GM12878 (cell line): Measurements from ENCODE around the gene LCOR. TPM values are rescaled to one million over a fixed set of nuclear protein-coding genes. Genes with fewer than 3 reads are reported as not detected.

Experiments
- BCL11A ChIP-seq: IDR thresholded peaks from 2 replicates; pipeline ENCODE4 v1.6.1; 2011; ENCODE audit warnings: low read depth, low read length
- DPF2 ChIP-seq: fragments of 450-650 bp; IDR thresholded peaks from 2 replicates; pipeline ENCODE4 v1.6.1; 2017; ENCODE audit warnings: mild to moderate bottlenecking
- FOXM1 ChIP-seq: IDR thresholded peaks from 2 replicates; pipeline ENCODE4 v1.6.1; 2012; ENCODE audit warnings: low read depth, mild to moderate bottlenecking, inconsistent platforms, low read length, moderate library complexity
- GABPA ChIP-seq: IDR thresholded peaks from 2 replicates; pipeline ENCODE4 v1.6.1; 2014; ENCODE audit warnings: antibody characterized with exemption, low read depth, mild to moderate bottlenecking, inconsistent platforms
- GATAD2B ChIP-seq: fragments of 450-650 bp; conservative IDR thresholded peaks from 2 replicates; pipeline ENCODE4 v1.6.1; 2017; ENCODE audit warnings: low read depth, mild to moderate bottlenecking, moderate library complexity
- HDAC6 ChIP-seq: fragments of 200-600 bp; sonication (generic); IDR thresholded peaks from one replicate; pipeline ENCODE4 v1.8.0; 2017; ENCODE audit warnings: antibody characterized with exemption; ENCODE audit not compliant: unreplicated experiment
- HDGF ChIP-seq: fragments of 450-650 bp; IDR thresholded peaks from 2 replicates; pipeline ENCODE4 v1.6.1; 2016; ENCODE audit warnings: antibody characterized with exemption
- IKZF2 ChIP-seq, 2 experiments: fragments of 450-650 bp; IDR thresholded peaks; 2 replicates each; pipeline ENCODE4 v1.6.1; 2017; ENCODE audit warnings: mild to moderate bottlenecking in 2 of 2, moderate library complexity in 2 of 2
- JUND ChIP-seq: IDR thresholded peaks from 2 replicates; pipeline ENCODE4 v1.6.1; 2012; ENCODE audit warnings: low read depth, mild to moderate bottlenecking, low read length, improper control_type of control experiment, moderate library complexity
- LARP7 ChIP-seq: fragments of 450-650 bp; IDR thresholded peaks from 2 replicates; pipeline ENCODE4 v1.6.1; 2017; ENCODE audit warnings: mild to moderate bottlenecking
- MYB ChIP-seq: fragments of 150-350 bp; IDR thresholded peaks from 2 replicates; pipeline ENCODE4 v1.6.1; 2014; ENCODE audit warnings: mild to moderate bottlenecking, low read depth, low read length, borderline replicate concordance
- NFYB ChIP-seq: IDR thresholded peaks from 2 replicates; pipeline ENCODE4 v1.6.1; 2011; ENCODE audit warnings: low read depth, mild to moderate bottlenecking, low read length, improper control_type of control experiment, moderate library complexity; ENCODE audit not compliant: insufficient read depth
- NR2C1 ChIP-seq: fragments of 450-650 bp; IDR thresholded peaks from 2 replicates; pipeline ENCODE4 v1.6.1; 2017; ENCODE audit warnings: antibody characterized with exemption, mild to moderate bottlenecking, moderate library complexity
- NR2F1 ChIP-seq: fragments of 450-650 bp; conservative IDR thresholded peaks from 2 replicates; pipeline ENCODE4 v1.6.1; 2017; ENCODE audit warnings: mild to moderate bottlenecking
- PAX8 ChIP-seq: fragments of 450-650 bp; IDR thresholded peaks from 2 replicates; pipeline ENCODE4 v1.6.1; 2017; ENCODE audit warnings: mild to moderate bottlenecking, moderate library complexity
- POLR2A ChIP-seq: IDR thresholded peaks from 2 replicates; pipeline ENCODE4 v1.6.1; 2011; ENCODE audit warnings: low read depth, mild to moderate bottlenecking, low read length
- RBBP5 ChIP-seq: fragments of 200-600 bp; sonication (generic); conservative IDR thresholded peaks from 2 replicates; pipeline ENCODE4 v1.6.1; 2016
- SMAD5 ChIP-seq: IDR thresholded peaks from 2 replicates; pipeline ENCODE4 v1.6.1; 2016; ENCODE audit warnings: antibody characterized with exemption, low read depth
- SPI1 ChIP-seq: IDR thresholded peaks from 2 replicates; pipeline ENCODE4 v1.6.1; 2011; ENCODE audit warnings: low read depth, mild to moderate bottlenecking, low read length, moderate library complexity, borderline replicate concordance; ENCODE audit not compliant: insufficient read depth
- STAT1 ChIP-seq: fragments of 450-650 bp; conservative IDR thresholded peaks from 2 replicates; pipeline ENCODE4 v1.6.1; 2014; ENCODE audit warnings: antibody characterized with exemption, mild to moderate bottlenecking
- TBL1XR1 ChIP-seq: IDR thresholded peaks from 2 replicates; pipeline ENCODE4 v1.6.1; 2012; ENCODE audit warnings: low read depth, low read length, improper control_type of control experiment
- TCF3 ChIP-seq: IDR thresholded peaks from 2 replicates; pipeline ENCODE4 v1.6.1; 2012; ENCODE audit warnings: low read depth, mild to moderate bottlenecking, low read length, borderline replicate concordance; ENCODE audit not compliant: insufficient read depth
- TCF7 ChIP-seq: IDR thresholded peaks from 2 replicates; pipeline ENCODE4 v1.6.1; 2014; ENCODE audit warnings: antibody characterized with exemption, borderline replicate concordance
- ZNF274 ChIP-seq: IDR thresholded peaks from one replicate; pipeline ENCODE4 v1.8.0; 2011; ENCODE audit not compliant: insufficient read length, insufficient read depth
- ZSCAN29 ChIP-seq: fragments of 450-650 bp; IDR thresholded peaks from 2 replicates; pipeline ENCODE4 v1.6.1; 2017; ENCODE audit warnings: mild to moderate bottlenecking, moderate library complexity
- polyA plus RNA-seq, 11 experiments: library from polyadenylated mRNA; depleted of rRNA in 4 of 11; unstranded in 6 of 11; stranded (reverse) in 5 of 11; fragments of >200 nt; fragmentation: Nextera tagmentation in 4 of 11; fragmentation: Illumina TruSeq in 1 of 11; extraction: Ambion mirVana in 4 of 11; extraction: Trizol in 1 of 11; gene quantifications; 1 replicate in 1 of 11; 2 replicates in 10 of 11; pipeline versions ENCODE4 v1.2.1 to v1.2.3, GENCODE V29; 2011 to 2016; ENCODE audit warnings: inconsistent platforms in 2 of 11, missing spikeins in 2 of 11, low read depth in 1 of 11
- total RNA-seq, 4 experiments: library from RNA; depleted of rRNA in 3 of 4; stranded (reverse); fragments of >200 nt in 3 of 4; fragmentation: Illumina TruSeq in 1 of 4; extraction: Trizol in 1 of 4; gene quantifications; 2 replicates each; pipeline versions ENCODE4 v1.2.1 to v1.2.3, GENCODE V29; 2013 to 2021
- TF ChIP-seq, protein P1 (sequence below): fragments of 450-650 bp; formaldehyde crosslinking; IDR thresholded peaks from 2 replicates; pipeline ENCODE4 v1.5.0; 2022; ENCODE audit warnings: mild to moderate bottlenecking, missing genetic modification characterization
- TF ChIP-seq, protein P2 (sequence below): fragments of 450-650 bp; IDR thresholded peaks from 2 replicates; pipeline ENCODE4 v1.6.1; 2017; ENCODE audit warnings: mild to moderate bottlenecking, moderate library complexity

Gene LCOR
- total and polyA plus RNA-seq, 10 of the 15 experiments (the other 5 are each of a cell fraction or from before 2014, with no cell fraction given) = 1.6 to 22.0 (median 13.2) TPM

DNA sequence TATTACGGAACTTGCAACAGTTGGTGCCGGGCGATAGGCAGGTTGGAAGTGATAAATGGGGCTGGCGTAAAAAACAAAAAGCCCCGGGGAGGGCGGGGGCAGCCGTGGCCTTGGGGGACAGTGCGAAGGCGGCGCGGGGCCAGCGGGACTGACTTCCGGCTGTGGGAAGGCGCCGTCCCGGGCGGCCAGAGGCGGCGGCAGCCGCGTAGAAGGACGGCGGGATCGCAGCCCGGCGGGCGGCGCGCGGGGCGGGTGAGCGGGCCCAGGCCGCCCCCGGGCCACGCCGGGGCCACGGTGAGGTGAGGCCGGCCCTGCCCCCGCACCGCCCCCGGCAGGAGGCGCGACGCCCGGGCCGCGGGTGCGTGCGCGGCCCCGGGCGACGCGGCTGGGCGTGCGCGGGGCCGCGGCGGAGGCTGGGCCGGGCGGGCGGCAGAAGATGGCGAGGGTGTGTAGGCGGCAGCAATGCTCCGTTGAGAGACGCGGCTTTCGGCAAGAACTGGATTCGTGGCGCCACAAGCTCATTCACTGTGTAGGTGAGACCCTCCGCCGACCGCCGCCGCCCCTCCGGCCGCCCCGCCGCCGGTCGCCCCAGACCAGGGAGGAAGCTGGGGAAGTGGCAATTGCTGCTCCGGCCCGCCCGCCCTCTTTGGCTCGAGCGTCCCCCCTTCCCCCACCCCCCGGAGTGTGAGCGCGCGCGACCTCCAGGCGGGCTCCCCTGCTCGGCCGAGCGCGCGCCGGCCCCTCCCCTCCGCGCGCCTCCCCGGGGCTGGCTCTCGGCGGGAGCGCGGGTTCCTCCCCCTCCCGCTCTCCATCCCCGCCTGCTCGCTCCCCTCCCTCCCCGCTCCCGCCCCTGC is at the start of gene LCOR (continued):
- TF ChIP-seq GABPA (no peak), SPI1 (peak; percentile 26; the same call in 1 of the 2 replicates), HDGF (no peak), DPF2 (peak; percentile 60; the same call in 1 of the 2 replicates), GATAD2B (peak; percentile 78), NR2C1 (peak; percentile 50; the same call in 1 of the 2 replicates), TBL1XR1 (no peak), RBBP5 (no peak), ZSCAN29 (no peak), TCF7 (no peak), FOXM1 (no peak), MYB (no peak), NR2F1 (peak; percentile 87), IKZF2 (IDR thresholded peaks at IDR 0.05) (no peak; a peak in 2 of 4 replicates), LARP7 (peak; percentile 57; the same call in 1 of the 2 replicates), JUND (no peak), HDAC6 (no peak), NFYB (no peak), TCF3 (0 out of 2 replicates have a peak, but pooled peaks have one; percentile 40), BCL11A (no peak), PAX8 (no peak), ZNF274 (no peak), SMAD5 (peak; percentile 33; the same call in 1 of the 2 replicates), STAT1 (no peak), POLR2A (peak; percentile 90)
- TF ChIP-seq, protein P1, sequence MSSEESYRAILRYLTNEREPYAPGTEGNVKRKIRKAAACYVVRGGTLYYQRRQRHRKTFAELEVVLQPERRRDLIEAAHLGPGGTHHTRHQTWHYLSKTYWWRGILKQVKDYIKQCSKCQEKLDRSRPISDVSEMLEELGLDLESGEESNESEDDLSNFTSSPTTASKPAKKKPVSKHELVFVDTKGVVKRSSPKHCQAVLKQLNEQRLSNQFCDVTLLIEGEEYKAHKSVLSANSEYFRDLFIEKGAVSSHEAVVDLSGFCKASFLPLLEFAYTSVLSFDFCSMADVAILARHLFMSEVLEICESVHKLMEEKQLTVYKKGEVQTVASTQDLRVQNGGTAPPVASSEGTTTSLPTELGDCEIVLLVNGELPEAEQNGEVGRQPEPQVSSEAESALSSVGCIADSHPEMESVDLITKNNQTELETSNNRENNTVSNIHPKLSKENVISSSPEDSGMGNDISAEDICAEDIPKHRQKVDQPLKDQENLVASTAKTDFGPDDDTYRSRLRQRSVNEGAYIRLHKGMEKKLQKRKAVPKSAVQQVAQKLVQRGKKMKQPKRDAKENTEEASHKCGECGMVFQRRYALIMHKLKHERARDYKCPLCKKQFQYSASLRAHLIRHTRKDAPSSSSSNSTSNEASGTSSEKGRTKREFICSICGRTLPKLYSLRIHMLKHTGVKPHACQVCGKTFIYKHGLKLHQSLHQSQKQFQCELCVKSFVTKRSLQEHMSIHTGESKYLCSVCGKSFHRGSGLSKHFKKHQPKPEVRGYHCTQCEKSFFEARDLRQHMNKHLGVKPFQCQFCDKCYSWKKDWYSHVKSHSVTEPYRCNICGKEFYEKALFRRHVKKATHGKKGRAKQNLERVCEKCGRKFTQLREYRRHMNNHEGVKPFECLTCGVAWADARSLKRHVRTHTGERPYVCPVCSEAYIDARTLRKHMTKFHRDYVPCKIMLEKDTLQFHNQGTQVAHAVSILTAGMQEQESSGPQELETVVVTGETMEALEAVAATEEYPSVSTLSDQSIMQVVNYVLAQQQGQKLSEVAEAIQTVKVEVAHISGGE = no peak
- TF ChIP-seq, protein P2, sequence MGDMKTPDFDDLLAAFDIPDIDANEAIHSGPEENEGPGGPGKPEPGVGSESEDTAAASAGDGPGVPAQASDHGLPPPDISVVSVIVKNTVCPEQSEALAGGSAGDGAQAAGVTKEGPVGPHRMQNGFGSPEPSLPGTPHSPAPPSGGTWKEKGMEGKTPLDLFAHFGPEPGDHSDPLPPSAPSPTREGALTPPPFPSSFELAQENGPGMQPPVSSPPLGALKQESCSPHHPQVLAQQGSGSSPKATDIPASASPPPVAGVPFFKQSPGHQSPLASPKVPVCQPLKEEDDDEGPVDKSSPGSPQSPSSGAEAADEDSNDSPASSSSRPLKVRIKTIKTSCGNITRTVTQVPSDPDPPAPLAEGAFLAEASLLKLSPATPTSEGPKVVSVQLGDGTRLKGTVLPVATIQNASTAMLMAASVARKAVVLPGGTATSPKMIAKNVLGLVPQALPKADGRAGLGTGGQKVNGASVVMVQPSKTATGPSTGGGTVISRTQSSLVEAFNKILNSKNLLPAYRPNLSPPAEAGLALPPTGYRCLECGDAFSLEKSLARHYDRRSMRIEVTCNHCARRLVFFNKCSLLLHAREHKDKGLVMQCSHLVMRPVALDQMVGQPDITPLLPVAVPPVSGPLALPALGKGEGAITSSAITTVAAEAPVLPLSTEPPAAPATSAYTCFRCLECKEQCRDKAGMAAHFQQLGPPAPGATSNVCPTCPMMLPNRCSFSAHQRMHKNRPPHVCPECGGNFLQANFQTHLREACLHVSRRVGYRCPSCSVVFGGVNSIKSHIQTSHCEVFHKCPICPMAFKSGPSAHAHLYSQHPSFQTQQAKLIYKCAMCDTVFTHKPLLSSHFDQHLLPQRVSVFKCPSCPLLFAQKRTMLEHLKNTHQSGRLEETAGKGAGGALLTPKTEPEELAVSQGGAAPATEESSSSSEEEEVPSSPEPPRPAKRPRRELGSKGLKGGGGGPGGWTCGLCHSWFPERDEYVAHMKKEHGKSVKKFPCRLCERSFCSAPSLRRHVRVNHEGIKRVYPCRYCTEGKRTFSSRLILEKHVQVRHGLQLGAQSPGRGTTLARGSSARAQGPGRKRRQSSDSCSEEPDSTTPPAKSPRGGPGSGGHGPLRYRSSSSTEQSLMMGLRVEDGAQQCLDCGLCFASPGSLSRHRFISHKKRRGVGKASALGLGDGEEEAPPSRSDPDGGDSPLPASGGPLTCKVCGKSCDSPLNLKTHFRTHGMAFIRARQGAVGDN = no peak
